ENCODE data around the gene SLC12A1. TPM values are rescaled to one million over a fixed set of nuclear protein-coding genes. Genes with fewer than 3 reads are reported as not detected.

The SLC12A1 gene
- total RNA-seq, 1 donor: not detected

GRCh38 chr15:48221261-48221660 is 15.2 kb downstream of the SLC12A1 start:
- no peaks in the 10 kb centered on the region for H3K9me3 ChIP-seq (ENCODE audit: low read depth, low read length)
- no peak overlapping the region for H3K4me3 ChIP-seq (ENCODE audit: low read length)
- no peaks in the 10 kb centered on the region for H3K4me1 ChIP-seq (ENCODE audit: insufficient read depth, low read length)
- H3K27me3 ChIP-seq (ENCODE audit: insufficient read depth, low read length): no peaks in the 10 kb centered on the region

GRCh38 chr15:48221885-48222284 is 15.8 kb downstream of the SLC12A1 start:
- Histone ChIP-seq H3K4me3 (ENCODE audit: low read length) (no peak overlapping the region), H3K4me1 (ENCODE audit: insufficient read depth, low read length) (no peaks in the 10 kb centered on the region), H3K27me3 (ENCODE audit: insufficient read depth, low read length) (peaks cover 2% of the 10 kb centered on the region)

GRCh38 chr15:48222627-48223026 is 16.5 kb downstream of the SLC12A1 start:
- Histone ChIP-seq H3K4me3 (ENCODE audit: low read length) (no peak overlapping the region), H3K27me3 (ENCODE audit: insufficient read depth, low read length) (peaks cover 2% of the 10 kb centered on the region), H3K4me1 (ENCODE audit: insufficient read depth, low read length) (no peaks in the 10 kb centered on the region), H3K9me3 (ENCODE audit: low read depth, low read length) (no peaks in the 10 kb centered on the region)

More at GRCh38 chr15:48221885-48222284, 15.8 kb downstream of the SLC12A1 start:
- no peaks in the 10 kb centered on the region for H3K9me3 ChIP-seq (ENCODE audit: low read depth, low read length)

- no peaks in the 10 kb centered on the region for H3K4me1 ChIP-seq (ENCODE audit: insufficient read depth, low read length)
- peaks cover 2% of the 10 kb centered on the region for H3K27me3 ChIP-seq (ENCODE audit: insufficient read depth, low read length)
- H3K9me3 ChIP-seq (ENCODE audit: low read depth, low read length): no peaks in the 10 kb centered on the region
- no peak overlapping the region for H3K4me3 ChIP-seq (ENCODE audit: low read length)
Observed at GRCh38 chr15:48225771-48226170, 19.7 kb downstream of the SLC12A1 start.

- H3K9me3 ChIP-seq (ENCODE audit: low read depth, low read length): no peaks in the 10 kb centered on the region
- H3K4me1 ChIP-seq (ENCODE audit: insufficient read depth, low read length): no peaks in the 10 kb centered on the region
- no peak overlapping the region for H3K4me3 ChIP-seq (ENCODE audit: low read length)
- peaks cover 2% of the 10 kb centered on the region for H3K27me3 ChIP-seq (ENCODE audit: insufficient read depth, low read length)
Observed at GRCh38 chr15:48230498-48230897, 24.4 kb downstream of the SLC12A1 start.

GRCh38 chr15:48233246-48233645 is 27.1 kb downstream of the SLC12A1 start:
- Histone ChIP-seq H3K27me3 (ENCODE audit: insufficient read depth, low read length) (no peaks in the 10 kb centered on the region), H3K4me1 (ENCODE audit: insufficient read depth, low read length) (no peaks in the 10 kb centered on the region), H3K9me3 (ENCODE audit: low read depth, low read length) (no peaks in the 10 kb centered on the region), H3K4me3 (ENCODE audit: low read length) (no peak overlapping the region)

- H3K4me3 ChIP-seq (ENCODE audit: low read length): no peak overlapping the region
- H3K9me3 ChIP-seq (ENCODE audit: low read depth, low read length): no peaks in the 10 kb centered on the region
- no peaks in the 10 kb centered on the region for H3K27me3 ChIP-seq (ENCODE audit: insufficient read depth, low read length)
- H3K4me1 ChIP-seq (ENCODE audit: insufficient read depth, low read length): no peaks in the 10 kb centered on the region
Observed at GRCh38 chr15:48239334-48239733, 33.2 kb downstream of the SLC12A1 start.

- H3K4me3 ChIP-seq (ENCODE audit: low read length): no peak overlapping the region
- no peaks in the 10 kb centered on the region for H3K4me1 ChIP-seq (ENCODE audit: insufficient read depth, low read length)
- H3K27me3 ChIP-seq (ENCODE audit: insufficient read depth, low read length): no peaks in the 10 kb centered on the region
- no peaks in the 10 kb centered on the region for H3K9me3 ChIP-seq (ENCODE audit: low read depth, low read length)
Observed at GRCh38 chr15:48242015-48242414, 35.9 kb downstream of the SLC12A1 start.

- no peaks in the 10 kb centered on the region for H3K4me1 ChIP-seq (ENCODE audit: insufficient read depth, low read length)
- no peak overlapping the region for H3K4me3 ChIP-seq (ENCODE audit: low read length)
- H3K27me3 ChIP-seq (ENCODE audit: insufficient read depth, low read length): no peaks in the 10 kb centered on the region
- no peaks in the 10 kb centered on the region for H3K9me3 ChIP-seq (ENCODE audit: low read depth, low read length)
Observed at GRCh38 chr15:48242535-48242934, 36.4 kb downstream of the SLC12A1 start.

GRCh38 chr15:48244921-48245320 is 38.8 kb downstream of the SLC12A1 start:
- H3K4me1 ChIP-seq (ENCODE audit: insufficient read depth, low read length): no peaks in the 10 kb centered on the region
- no peaks in the 10 kb centered on the region for H3K27me3 ChIP-seq (ENCODE audit: insufficient read depth, low read length)
- H3K4me3 ChIP-seq (ENCODE audit: low read length): no peak overlapping the region
- H3K9me3 ChIP-seq (ENCODE audit: low read depth, low read length): no peaks in the 10 kb centered on the region

GRCh38 chr15:48248414-48248813 is 42.3 kb downstream of the SLC12A1 start:
- no peak overlapping the region for H3K4me3 ChIP-seq (ENCODE audit: low read length)
- H3K9me3 ChIP-seq (ENCODE audit: low read depth, low read length): no peaks in the 10 kb centered on the region
- H3K4me1 ChIP-seq (ENCODE audit: insufficient read depth, low read length): no peaks in the 10 kb centered on the region
- H3K27me3 ChIP-seq (ENCODE audit: insufficient read depth, low read length): no peaks in the 10 kb centered on the region

GRCh38 chr15:48250640-48251076 is 44.6 kb downstream of the SLC12A1 start:
- Histone ChIP-seq H3K27me3 (ENCODE audit: insufficient read depth, low read length) (no peaks in the 10 kb centered on the region), H3K4me3 (ENCODE audit: low read length) (no peak overlapping the region), H3K9me3 (ENCODE audit: low read depth, low read length) (no peaks in the 10 kb centered on the region), H3K4me1 (ENCODE audit: insufficient read depth, low read length) (no peaks in the 10 kb centered on the region)

GRCh38 chr15:48253172-48253571 is 47.1 kb downstream of the SLC12A1 start:
- Histone ChIP-seq H3K4me3 (ENCODE audit: low read length) (no peak overlapping the region), H3K4me1 (ENCODE audit: insufficient read depth, low read length) (no peaks in the 10 kb centered on the region), H3K27me3 (ENCODE audit: insufficient read depth, low read length) (no peaks in the 10 kb centered on the region), H3K9me3 (ENCODE audit: low read depth, low read length) (no peaks in the 10 kb centered on the region)

- H3K4me1 ChIP-seq (ENCODE audit: insufficient read depth, low read length): no peaks in the 10 kb centered on the region
- H3K27me3 ChIP-seq (ENCODE audit: insufficient read depth, low read length): no peaks in the 10 kb centered on the region
- H3K4me3 ChIP-seq (ENCODE audit: low read length): no peak overlapping the region
- no peaks in the 10 kb centered on the region for H3K9me3 ChIP-seq (ENCODE audit: low read depth, low read length)
Observed at GRCh38 chr15:48265135-48265534, 59.0 kb downstream of the SLC12A1 start.

GRCh38 chr15:48266024-48266689 is 60.1 kb downstream of the SLC12A1 start:
- H3K4me1 ChIP-seq (ENCODE audit: insufficient read depth, low read length): no peaks in the 10 kb centered on the region
- no peaks in the 10 kb centered on the region for H3K27me3 ChIP-seq (ENCODE audit: insufficient read depth, low read length)
- no peak overlapping the region for H3K4me3 ChIP-seq (ENCODE audit: low read length)
- H3K9me3 ChIP-seq (ENCODE audit: low read depth, low read length): no peaks in the 10 kb centered on the region

GRCh38 chr15:48267766-48268165 is 61.7 kb downstream of the SLC12A1 start:
- no peaks in the 10 kb centered on the region for H3K27me3 ChIP-seq (ENCODE audit: insufficient read depth, low read length)
- no peaks in the 10 kb centered on the region for H3K4me1 ChIP-seq (ENCODE audit: insufficient read depth, low read length)
- H3K9me3 ChIP-seq (ENCODE audit: low read depth, low read length): no peaks in the 10 kb centered on the region
- no peak overlapping the region for H3K4me3 ChIP-seq (ENCODE audit: low read length)

Measured in mononuclear cell (primary cell).